ENCODE measurements around the gene ASB3.

The ASB3 gene

GRCh38 chr2:53786705-53787613, at the start of gene ASB3, which contains the start of gene ERLEC1:
TSS of gene ASB3 (minus strand) at chr2:53786953. CDS start at chr2:53765572, 21,381 bp downstream.
TSS of gene ERLEC1 (plus strand) at chr2:53787044. CDS start at chr2:53787211, 167 bp downstream.
- TF ChIP-seq GATA2 (IDR thresholded peaks at IDR 0.05; ENCODE audit: low read depth, low read length) (peak; percentile 69), GATA3 (IDR thresholded peaks at IDR 0.05; ENCODE audit: low read depth, low read length) (no peak)

DNA sequence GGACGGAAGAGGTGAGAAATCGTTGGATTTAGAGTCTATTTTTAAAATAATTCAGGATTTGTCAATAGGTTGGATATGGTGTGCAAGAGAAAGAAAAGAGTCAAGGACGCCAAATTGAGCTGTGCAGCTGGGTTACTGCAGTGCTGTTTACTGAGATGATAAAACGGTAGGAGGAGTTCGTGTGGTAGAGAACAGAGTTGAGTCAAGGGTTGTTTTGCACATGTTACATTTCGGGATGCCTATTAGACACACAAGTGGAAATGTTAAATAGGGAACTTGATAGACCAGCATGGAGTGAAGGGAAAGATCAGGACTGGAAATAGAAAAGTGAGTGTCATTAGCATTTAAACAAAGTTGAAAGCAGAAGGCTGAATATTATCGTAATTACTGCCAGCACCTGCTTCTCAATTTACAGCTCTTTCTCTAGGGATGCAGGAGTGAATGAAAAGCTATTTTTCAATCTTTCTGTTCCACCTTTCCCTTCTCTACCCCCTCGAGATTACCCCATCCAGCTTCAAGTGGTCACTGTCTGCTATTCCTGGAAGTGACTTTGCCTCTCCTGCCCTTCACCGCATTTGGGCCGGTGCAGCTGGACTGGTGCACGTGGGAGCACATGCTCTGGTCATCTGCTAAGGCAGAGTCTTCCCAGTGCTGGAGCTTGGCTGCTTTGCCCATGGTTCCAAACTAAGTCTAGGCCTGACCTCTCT, 42.7 kb upstream of the ASB3 start:
- TF ChIP-seq GATA2 (IDR thresholded peaks at IDR 0.05; ENCODE audit: low read depth, low read length) (no peak), GATA3 (IDR thresholded peaks at IDR 0.05; ENCODE audit: low read depth, low read length) (no peak)

DNA sequence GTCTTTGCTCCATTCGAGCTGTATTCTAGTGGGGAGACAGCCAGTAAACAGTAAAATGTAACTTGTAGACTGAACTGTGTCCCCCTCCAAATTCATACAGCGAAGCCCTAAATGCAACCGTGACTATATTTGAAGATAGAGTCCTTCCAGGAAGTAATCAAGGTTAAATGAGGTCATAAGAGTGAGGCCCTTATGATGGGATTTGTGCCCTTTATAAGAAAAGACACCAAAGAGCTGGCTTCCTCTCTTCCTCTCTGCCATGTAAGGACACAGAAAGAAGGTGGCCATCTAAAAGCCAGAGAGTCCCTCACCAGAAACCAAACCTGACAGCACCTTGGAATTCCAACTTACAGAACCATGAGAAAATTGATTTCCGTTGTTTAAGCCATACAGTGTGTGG, 41.6 kb upstream of the ASB3 start:
- TF ChIP-seq GATA3 (IDR thresholded peaks at IDR 0.05; ENCODE audit: low read depth, low read length) (no peak), GATA2 (IDR thresholded peaks at IDR 0.05; ENCODE audit: low read depth, low read length) (no peak)

DNA sequence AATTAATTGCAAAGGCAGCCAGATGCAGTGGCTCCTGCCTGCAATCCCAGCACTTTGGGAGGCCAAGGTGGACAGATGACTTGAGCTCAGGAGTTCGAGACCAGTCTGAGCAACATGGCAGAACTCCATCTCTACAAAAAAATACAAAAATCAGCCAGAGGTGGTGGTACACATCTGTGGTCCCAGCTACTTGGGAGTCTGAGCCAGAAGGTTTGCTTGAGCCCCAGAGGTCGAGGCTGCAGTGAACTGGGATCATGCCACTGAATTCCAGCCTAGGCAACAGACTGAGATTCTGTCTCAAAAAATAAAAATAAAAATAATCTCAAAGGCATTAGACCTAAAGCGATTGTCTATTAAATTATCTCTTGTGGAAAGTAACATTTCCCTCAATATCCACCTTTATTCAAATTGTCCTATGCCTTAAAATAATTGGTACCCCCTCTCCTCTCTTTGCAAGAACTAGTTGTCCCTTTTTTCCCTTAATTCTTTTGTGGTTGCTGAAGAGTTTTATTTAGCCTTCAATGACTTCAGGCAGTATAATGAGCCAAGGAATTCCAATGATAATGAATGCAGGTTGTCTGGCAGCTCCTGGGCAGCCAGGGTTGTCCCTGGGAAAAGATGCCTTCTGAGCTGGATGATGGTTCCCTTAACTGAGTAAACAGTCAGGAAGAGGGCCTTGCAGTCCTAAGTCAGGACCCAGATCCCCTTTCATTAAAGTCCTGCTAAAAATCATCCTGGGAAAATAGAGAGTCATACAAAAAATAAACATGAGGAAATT, 40.8 kb upstream of the ASB3 start:
- TF ChIP-seq GATA3 (IDR thresholded peaks at IDR 0.05; ENCODE audit: low read depth, low read length) (no peak), GATA2 (IDR thresholded peaks at IDR 0.05; ENCODE audit: low read depth, low read length) (no peak)

- TF ChIP-seq GATA3 (IDR thresholded peaks at IDR 0.05; ENCODE audit: low read depth, low read length), result no peak
- TF ChIP-seq GATA2 (IDR thresholded peaks at IDR 0.05; ENCODE audit: low read depth, low read length), result no peak
Measured at GRCh38 chr2:53826587-53827397, 40.0 kb upstream of the ASB3 start.

DNA sequence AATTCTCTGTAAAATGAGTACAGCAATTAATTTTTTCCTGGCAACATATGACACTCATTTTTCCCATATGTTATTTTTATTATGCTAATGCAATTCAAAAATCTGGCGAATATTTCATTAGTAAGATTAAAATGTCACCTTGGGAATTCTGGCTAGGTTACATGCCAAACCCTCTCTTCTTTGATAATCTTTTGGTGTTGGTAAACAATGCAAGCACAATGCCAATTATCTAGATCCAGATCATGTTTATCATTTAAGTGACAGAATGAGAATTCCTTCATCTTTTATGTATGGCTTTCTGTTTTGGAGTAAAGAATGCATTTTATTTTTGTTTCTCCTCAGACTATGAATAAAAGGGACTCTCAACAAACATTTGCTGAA, 39.3 kb upstream of the ASB3 start:
- TF ChIP-seq GATA2 (IDR thresholded peaks at IDR 0.05; ENCODE audit: low read depth, low read length) (no peak), GATA3 (IDR thresholded peaks at IDR 0.05; ENCODE audit: low read depth, low read length) (no peak)

DNA sequence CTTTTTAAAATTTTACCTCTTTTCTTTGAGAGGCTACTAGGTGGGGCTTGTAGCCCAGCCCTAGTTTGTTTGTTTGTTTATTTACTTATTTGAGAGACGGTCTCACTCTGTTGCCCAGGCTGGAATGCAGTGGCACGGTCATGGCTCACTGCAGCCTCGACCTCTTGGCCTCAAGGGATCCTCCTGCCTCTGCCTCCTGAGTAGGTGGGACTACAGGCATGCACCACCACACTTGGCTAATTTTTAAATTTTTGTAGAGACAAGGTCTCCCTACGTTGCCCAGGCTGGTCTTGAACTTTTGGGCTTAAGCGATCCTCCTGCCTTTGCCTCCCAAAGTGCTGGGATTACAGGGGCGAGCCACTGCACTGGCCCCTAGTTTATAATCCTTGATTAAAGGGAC, 35.1 kb upstream of the ASB3 start:
- TF ChIP-seq GATA3 (IDR thresholded peaks at IDR 0.05; ENCODE audit: low read depth, low read length), result no peak
- TF ChIP-seq GATA2 (IDR thresholded peaks at IDR 0.05; ENCODE audit: low read depth, low read length), result no peak

DNA sequence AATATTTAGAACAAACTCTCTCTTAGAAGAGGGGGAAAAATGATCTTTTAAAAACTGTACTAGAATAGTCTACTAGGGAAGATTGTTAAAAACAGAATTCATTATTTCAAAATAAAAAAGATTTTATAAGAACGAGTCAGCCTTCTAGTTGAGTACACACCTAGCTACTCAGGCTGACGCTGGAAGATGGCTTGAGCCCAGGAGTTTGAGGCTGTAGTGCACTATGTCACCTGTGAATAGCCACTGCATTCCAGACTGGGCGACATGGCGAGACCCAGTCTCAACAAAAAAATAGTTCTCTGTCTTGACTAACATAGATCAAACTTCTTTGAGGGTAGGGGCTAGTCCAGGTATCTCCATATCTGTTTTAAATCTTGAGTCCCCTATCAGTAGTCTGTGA, 34.0 kb upstream of the ASB3 start:
- TF ChIP-seq GATA3 (IDR thresholded peaks at IDR 0.05; ENCODE audit: low read depth, low read length) (no peak), GATA2 (IDR thresholded peaks at IDR 0.05; ENCODE audit: low read depth, low read length) (no peak)

GRCh38 chr2:53820048-53820447, 33.3 kb upstream of the ASB3 start:
- TF ChIP-seq GATA3 (IDR thresholded peaks at IDR 0.05; ENCODE audit: low read depth, low read length) (no peak), GATA2 (IDR thresholded peaks at IDR 0.05; ENCODE audit: low read depth, low read length) (no peak)

DNA sequence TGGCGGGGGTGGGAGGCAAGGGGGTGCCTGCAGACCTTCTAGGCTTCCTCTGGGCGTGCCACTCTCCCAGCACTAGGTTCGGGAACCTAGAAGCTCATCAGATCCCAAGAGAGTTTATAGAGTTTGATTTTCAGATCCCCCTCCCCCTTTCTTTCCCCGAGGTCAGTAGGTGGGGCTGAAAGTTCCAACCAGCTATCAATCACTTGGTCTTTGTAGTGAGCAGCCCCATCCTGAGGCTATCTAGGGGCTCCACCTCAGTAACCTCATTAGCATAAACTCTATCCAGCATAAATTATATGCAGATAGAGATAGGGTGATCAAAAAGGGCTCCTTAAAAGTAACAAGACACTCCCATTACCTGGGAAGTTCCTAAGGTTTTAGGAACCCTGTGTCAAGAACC, 32.9 kb upstream of the ASB3 start:
- TF ChIP-seq GATA2 (IDR thresholded peaks at IDR 0.05; ENCODE audit: low read depth, low read length), result no peak
- TF ChIP-seq GATA3 (IDR thresholded peaks at IDR 0.05; ENCODE audit: low read depth, low read length), result no peak

GRCh38 chr2:53818854-53819435, 32.2 kb upstream of the ASB3 start:
- no peak for TF ChIP-seq GATA3 (IDR thresholded peaks at IDR 0.05; ENCODE audit: low read depth, low read length)
- TF ChIP-seq GATA2 (IDR thresholded peaks at IDR 0.05; ENCODE audit: low read depth, low read length), result no peak

GRCh38 chr2:53813151-53813550, 26.4 kb upstream of the ASB3 start:
- TF ChIP-seq GATA2 (IDR thresholded peaks at IDR 0.05; ENCODE audit: low read depth, low read length) (no peak), GATA3 (IDR thresholded peaks at IDR 0.05; ENCODE audit: low read depth, low read length) (no peak)

DNA sequence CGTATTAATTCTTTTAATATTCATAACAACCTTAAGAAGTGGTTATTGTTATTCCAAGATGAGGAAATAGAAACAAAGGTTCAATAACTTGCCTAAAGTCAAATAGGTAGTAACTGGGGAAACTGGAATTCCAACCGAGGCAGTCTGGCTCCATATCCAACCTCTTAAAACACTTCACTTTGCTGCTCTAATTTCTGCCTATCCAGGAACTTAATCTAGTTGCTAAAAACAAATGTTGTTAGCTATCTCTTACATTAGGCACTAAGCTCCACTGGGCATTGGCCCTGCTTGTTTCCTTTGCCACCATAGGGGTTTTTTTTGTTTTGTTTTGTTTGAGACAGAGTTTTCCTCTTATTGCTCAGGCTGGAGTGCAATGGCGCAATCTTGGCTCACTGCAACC, 24.8 kb upstream of the ASB3 start:
- TF ChIP-seq GATA3 (IDR thresholded peaks at IDR 0.05; ENCODE audit: low read depth, low read length), result no peak
- no peak for TF ChIP-seq GATA2 (IDR thresholded peaks at IDR 0.05; ENCODE audit: low read depth, low read length)
